ENCODE measurements around the gene SH3PXD2B. TPM values are rescaled to one million over a fixed set of nuclear protein-coding genes. Genes with fewer than 3 reads are reported as not detected.
"Not testable (repeated sequence)": the region's sequence is repeated elsewhere in the genome, so short reads cannot be mapped to it uniquely, and the experiment has no call there.

The SH3PXD2B gene
- total and polyA plus RNA-seq, 5 donors from 2014 or later: 0.10 TPM; not detected in 4

DNA sequence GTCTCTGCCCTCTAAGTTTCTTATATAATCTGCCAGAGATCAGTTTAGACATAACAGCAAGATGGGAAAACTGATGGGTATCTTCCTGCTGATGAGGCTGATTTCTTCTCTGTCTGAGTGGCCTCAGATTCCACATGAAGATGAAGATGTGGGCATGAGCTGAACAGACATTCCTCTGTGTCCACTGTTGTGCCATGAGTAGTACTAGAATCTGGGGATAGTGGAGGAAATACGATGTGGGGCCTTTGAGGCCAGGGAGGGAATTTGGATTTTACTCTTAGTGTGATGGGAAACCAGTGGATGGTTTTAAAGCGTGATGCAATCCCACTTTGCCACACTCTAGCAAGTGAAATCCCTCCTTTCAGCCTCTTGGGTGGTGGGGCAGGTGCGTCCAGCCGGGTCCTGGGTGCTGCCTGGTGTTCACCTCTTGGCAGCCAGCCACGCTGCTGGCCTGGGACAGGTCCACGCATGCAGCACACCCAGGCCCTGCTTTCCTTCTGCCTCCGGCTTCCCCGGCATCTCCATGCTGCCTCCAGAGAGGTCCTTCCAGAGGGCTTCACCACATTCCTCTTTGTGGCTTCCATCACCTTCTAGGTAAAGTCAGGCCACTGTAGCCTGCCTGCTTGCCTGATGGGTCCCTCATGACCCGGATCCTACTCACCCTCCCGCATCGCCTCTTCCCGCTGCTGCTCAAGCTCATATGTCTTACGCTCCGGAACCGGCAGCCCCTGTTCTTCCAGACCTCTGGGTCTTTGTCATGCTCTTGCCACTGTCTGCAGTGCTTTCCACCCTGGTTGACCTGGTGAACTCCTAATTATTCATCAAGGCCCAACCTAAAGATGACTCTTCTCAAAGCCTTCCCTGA, 28.1 kb upstream of the SH3PXD2B start:
- Mint-ChIP-seq H3K4me3 (no peak overlapping the region), H3K27ac (no peak overlapping the region), H3K4me1 (no peaks in the 10 kb centered on the region), H3K36me3 (no peaks in the 10 kb centered on the region), H3K9me3 (peaks cover 0 to 2% (median 0%) of the 10 kb centered on the region in 7 donors), H3K27me3 (peaks cover 5% of the 10 kb centered on the region)
- H3K27me3 ChIP-seq (ENCODE audit: control insufficient read depth, insufficient read depth, low read length): no peaks in the 10 kb centered on the region
- ATAC-seq (ENCODE audit: low read depth in 2 of 2): no peak
- H3K9me3 ChIP-seq (ENCODE audit: control insufficient read depth in 2 of 2, low read length in 2 of 2): no peaks in the 10 kb centered on the region
- H3K27ac ChIP-seq (ENCODE audit: insufficient read depth, low read length, poor library complexity, severe bottlenecking): no peak overlapping the region
- no peaks in the 10 kb centered on the region for H3K36me3 ChIP-seq (ENCODE audit: control insufficient read depth, insufficient read depth, low read length)
- no peak for DNase-seq
- H3K4me3 ChIP-seq (ENCODE audit: low read depth, low read length): no peak overlapping the region
- H3K4me1 ChIP-seq (ENCODE audit: control insufficient read depth, insufficient read depth, low read length, poor library complexity, severe bottlenecking): no peaks in the 10 kb centered on the region

DNA sequence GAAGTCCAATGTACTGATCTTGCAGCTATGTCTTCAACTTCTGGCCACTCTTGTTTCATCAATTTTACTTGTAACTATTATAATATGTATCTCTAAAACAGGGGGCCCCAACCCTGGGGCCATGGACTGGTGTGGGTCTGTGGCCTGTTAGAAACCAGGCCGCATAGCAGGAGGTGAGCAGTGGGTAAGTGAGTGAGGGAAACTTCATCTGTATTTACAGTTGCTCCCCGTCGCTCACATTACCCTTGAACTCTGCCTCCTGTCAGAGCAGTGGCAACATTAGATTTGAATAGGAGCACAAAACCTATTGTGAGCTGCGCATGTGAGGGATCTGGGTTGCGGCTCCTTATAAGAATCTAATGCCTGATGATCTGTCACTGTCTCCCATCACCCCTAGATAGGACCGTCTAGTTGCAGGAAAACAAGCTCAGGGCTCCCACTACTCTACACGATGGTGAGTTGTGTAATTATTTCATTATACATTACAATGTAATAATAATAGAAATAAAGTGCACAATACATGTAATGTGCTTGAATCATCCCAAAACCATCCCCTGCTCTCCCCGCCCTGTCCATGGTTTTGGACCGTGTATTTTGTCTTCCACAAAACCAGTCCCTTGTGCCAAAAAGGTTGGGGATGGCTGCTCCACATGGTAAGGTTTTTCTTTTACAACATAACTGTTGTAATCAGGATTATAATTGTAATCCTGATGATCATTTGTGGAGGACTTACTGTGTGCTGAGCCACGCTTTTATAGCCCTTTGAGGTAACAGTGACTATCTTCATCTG, 26.9 kb upstream of the SH3PXD2B start:
- Mint-ChIP-seq H3K4me3 (no peak overlapping the region), H3K27ac (no peak overlapping the region), H3K36me3 (no peaks in the 10 kb centered on the region), H3K4me1 (no peaks in the 10 kb centered on the region), H3K27me3 (peaks cover 5% of the 10 kb centered on the region), H3K9me3 (peaks cover 0 to 2% (median 0%) of the 10 kb centered on the region in 7 donors)
- Histone ChIP-seq H3K27me3 (ENCODE audit: control insufficient read depth, insufficient read depth, low read length) (no peaks in the 10 kb centered on the region), H3K4me3 (ENCODE audit: low read depth, low read length) (no peak overlapping the region), H3K4me1 (ENCODE audit: control insufficient read depth, insufficient read depth, low read length, poor library complexity, severe bottlenecking) (no peaks in the 10 kb centered on the region), H3K9me3 (ENCODE audit: control insufficient read depth in 2 of 2, low read length in 2 of 2) (no peaks in the 10 kb centered on the region), H3K36me3 (ENCODE audit: control insufficient read depth, insufficient read depth, low read length) (no peaks in the 10 kb centered on the region), H3K27ac (ENCODE audit: insufficient read depth, low read length, poor library complexity, severe bottlenecking) (no peak overlapping the region)
- ATAC-seq (ENCODE audit: low read depth in 2 of 2) (no peak), DNase-seq (no peak)

DNA sequence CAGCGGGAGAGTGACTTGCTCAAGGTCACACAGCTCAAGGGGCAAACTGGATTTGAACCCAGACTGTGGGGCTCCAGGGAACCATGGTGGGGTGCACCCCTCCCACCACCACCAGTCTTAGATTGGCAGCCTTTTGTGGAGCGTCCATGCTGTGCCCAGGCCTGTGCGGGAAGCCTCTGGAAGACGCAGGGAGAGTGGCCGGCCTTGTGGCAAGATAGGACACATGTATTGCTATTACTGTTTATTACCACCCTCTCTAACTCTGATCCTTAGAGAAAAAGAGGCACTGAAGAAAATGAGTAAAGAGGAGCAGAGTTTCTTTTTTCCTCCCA, 25.4 kb upstream of the SH3PXD2B start:
- no peaks in the 10 kb centered on the region for H3K36me3 ChIP-seq (ENCODE audit: control insufficient read depth, insufficient read depth, low read length)
- H3K27me3 ChIP-seq (ENCODE audit: control insufficient read depth, insufficient read depth, low read length): no peaks in the 10 kb centered on the region
- Mint-ChIP-seq H3K9me3 (peaks cover 0 to 2% (median 0%) of the 10 kb centered on the region in 7 donors), H3K27me3 (peaks cover 6% of the 10 kb centered on the region), H3K4me3 (no peak overlapping the region), H3K4me1 (no peaks in the 10 kb centered on the region), H3K36me3 (no peaks in the 10 kb centered on the region), H3K27ac (no peak overlapping the region)
- H3K27ac ChIP-seq (ENCODE audit: insufficient read depth, low read length, poor library complexity, severe bottlenecking): no peak overlapping the region
- no peak overlapping the region for H3K4me3 ChIP-seq (ENCODE audit: low read depth, low read length)
- ATAC-seq (ENCODE audit: low read depth in 2 of 2): no peak
- no peaks in the 10 kb centered on the region for H3K4me1 ChIP-seq (ENCODE audit: control insufficient read depth, insufficient read depth, low read length, poor library complexity, severe bottlenecking)
- H3K9me3 ChIP-seq (ENCODE audit: control insufficient read depth in 2 of 2, low read length in 2 of 2): no peaks in the 10 kb centered on the region
- no peak for DNase-seq

DNA sequence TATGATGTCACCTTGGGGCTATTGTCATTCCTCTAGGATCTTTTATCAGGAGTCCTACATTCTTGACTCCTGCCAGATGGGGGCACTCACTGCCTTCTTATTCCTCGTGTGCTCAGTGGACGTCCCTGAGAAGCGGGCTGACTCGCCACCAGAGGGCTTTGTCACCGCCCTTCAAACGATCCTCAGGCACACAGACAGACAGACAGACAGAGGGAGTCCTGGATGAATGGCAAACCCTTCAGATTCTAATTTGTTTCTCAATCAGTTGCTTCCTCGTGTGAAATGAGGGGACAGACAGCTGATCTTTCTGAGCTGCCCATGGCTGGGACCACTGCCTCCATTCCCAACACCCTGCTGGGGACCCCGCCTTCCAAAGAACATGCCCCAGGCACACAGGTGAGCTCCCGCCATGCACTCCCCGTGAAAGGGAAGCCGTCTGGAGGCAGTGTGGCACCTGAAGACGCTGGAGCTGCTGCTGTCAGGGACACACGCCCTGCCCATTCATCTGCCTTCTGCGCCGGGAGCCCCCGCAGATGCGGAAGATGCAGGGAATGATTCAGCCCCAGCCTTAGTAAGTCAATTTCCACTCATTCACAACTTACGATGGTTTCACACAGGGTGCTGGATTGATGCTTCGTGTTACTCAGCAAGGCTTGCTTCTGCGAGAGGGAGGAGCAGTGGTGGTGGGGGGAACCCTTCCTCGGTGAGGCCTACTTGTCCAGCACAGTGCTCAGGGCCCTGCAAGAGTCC, 24.9 kb upstream of the SH3PXD2B start:
- no peak overlapping the region for H3K27ac Mint-ChIP-seq
- H3K9me3 Mint-ChIP-seq: peaks cover 0 to 2% (median 0%) of the 10 kb centered on the region in 7 donors
- Histone ChIP-seq H3K36me3 (ENCODE audit: control insufficient read depth, insufficient read depth, low read length) (no peaks in the 10 kb centered on the region), H3K27ac (ENCODE audit: insufficient read depth, low read length, poor library complexity, severe bottlenecking) (no peak overlapping the region), H3K9me3 (ENCODE audit: control insufficient read depth in 2 of 2, low read length in 2 of 2) (no peaks in the 10 kb centered on the region), H3K4me1 (ENCODE audit: control insufficient read depth, insufficient read depth, low read length, poor library complexity, severe bottlenecking) (no peaks in the 10 kb centered on the region), H3K27me3 (ENCODE audit: control insufficient read depth, insufficient read depth, low read length) (no peaks in the 10 kb centered on the region), H3K4me3 (ENCODE audit: low read depth, low read length) (no peak overlapping the region)
- DNase-seq (peak in 2 of 3 donors; percentile 25 to 71), ATAC-seq (ENCODE audit: low read depth in 2 of 2) (peak in 1 of 2 donors; percentile 69)
- no peaks in the 10 kb centered on the region for H3K4me1 Mint-ChIP-seq
- H3K4me3 Mint-ChIP-seq: no peak overlapping the region
- peaks cover 11% of the 10 kb centered on the region for H3K27me3 Mint-ChIP-seq
- H3K36me3 Mint-ChIP-seq: no peaks in the 10 kb centered on the region

DNA sequence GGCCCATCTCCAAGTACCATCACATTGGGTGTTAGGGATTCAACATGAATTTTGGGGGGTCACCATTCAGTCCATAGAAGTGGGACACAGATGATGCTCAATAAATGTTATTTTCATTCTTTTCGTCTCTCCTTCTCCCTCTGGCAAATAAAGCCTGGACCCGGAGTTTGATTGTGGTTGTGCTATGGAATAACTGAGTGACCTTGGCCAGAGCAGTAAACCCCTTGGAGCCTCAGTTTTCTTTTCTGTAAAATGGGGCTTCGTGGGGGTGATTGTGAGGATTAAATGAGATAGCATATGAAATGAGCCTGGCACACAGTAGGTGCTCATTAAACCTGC, 24.3 kb upstream of the SH3PXD2B start:
- H3K9me3 ChIP-seq (ENCODE audit: control insufficient read depth in 2 of 2, low read length in 2 of 2); H3K4me3 ChIP-seq (ENCODE audit: low read depth, low read length); H3K4me3 Mint-ChIP-seq; DNase-seq; ATAC-seq (ENCODE audit: low read depth in 2 of 2); H3K9me3 Mint-ChIP-seq; H3K4me1 ChIP-seq (ENCODE audit: control insufficient read depth, insufficient read depth, low read length, poor library complexity, severe bottlenecking); H3K36me3 ChIP-seq (ENCODE audit: control insufficient read depth, insufficient read depth, low read length); H3K27ac ChIP-seq (ENCODE audit: insufficient read depth, low read length, poor library complexity, severe bottlenecking); H3K27ac Mint-ChIP-seq; H3K27me3 ChIP-seq (ENCODE audit: control insufficient read depth, insufficient read depth, low read length); H3K4me1 Mint-ChIP-seq; H3K36me3 Mint-ChIP-seq: not testable (repeated sequence)
- H3K27me3 Mint-ChIP-seq: peaks cover 13% of the 10 kb centered on the region

DNA sequence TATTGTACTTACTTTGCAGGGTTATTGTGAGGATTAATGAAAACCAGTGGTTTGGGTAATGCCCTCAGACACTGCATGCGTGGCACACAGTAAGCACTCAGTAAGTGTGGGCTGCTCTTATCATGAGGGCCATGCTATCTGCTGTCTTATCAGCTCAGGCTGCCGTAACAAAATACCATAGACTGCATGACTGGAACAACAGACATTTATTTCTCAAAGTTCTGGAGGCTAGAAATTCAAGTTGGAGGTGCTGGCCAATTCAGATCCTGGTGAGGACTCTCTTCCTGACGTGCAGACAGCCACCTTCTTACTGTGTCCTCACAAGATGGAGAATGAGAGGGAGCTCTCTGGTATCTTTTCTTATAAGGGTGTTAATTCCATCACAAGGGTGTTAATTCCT, 23.9 kb upstream of the SH3PXD2B start:
- ATAC-seq (ENCODE audit: low read depth in 2 of 2) (no peak), DNase-seq (no peak)
- H3K27me3 Mint-ChIP-seq: peaks cover 13% of the 10 kb centered on the region
- no peak overlapping the region for H3K4me3 ChIP-seq (ENCODE audit: low read depth, low read length)
- H3K4me1 ChIP-seq (ENCODE audit: control insufficient read depth, insufficient read depth, low read length, poor library complexity, severe bottlenecking): no peaks in the 10 kb centered on the region
- H3K4me1 Mint-ChIP-seq: no peaks in the 10 kb centered on the region
- peak overlapping the region in 1 of 4 donors; percentile 81 for H3K4me3 Mint-ChIP-seq
- no peaks in the 10 kb centered on the region for H3K36me3 Mint-ChIP-seq
- no peak overlapping the region for H3K27ac ChIP-seq (ENCODE audit: insufficient read depth, low read length, poor library complexity, severe bottlenecking)
- H3K9me3 Mint-ChIP-seq: peaks cover 0 to 2% (median 0%) of the 10 kb centered on the region in 7 donors
- no peak overlapping the region for H3K27ac Mint-ChIP-seq
- H3K36me3 ChIP-seq (ENCODE audit: control insufficient read depth, insufficient read depth, low read length): no peaks in the 10 kb centered on the region
- no peaks in the 10 kb centered on the region for H3K9me3 ChIP-seq (ENCODE audit: control insufficient read depth in 2 of 2, low read length in 2 of 2)
- no peaks in the 10 kb centered on the region for H3K27me3 ChIP-seq (ENCODE audit: control insufficient read depth, insufficient read depth, low read length)

DNA sequence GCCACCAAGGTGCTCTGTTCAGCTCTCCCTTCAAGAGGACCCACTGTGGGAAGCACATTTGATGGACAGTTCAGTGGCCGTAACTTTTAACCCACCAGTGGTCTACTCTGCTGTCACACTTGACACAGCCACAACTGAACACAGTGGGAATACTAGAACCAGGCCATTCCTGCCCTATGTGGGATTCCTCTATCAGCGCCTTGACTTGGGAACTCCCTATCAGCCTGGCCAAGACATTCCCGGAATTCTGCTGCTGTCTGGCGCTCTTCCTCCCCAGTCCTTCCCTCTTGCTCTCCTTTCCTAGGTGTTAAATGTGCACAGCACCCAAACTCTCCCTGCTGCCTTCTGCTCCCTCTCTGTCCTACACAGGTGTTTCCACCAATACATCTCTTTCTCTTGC, 23.1 kb upstream of the SH3PXD2B start:
- Histone ChIP-seq H3K27ac (ENCODE audit: insufficient read depth, low read length, poor library complexity, severe bottlenecking) (no peak overlapping the region), H3K4me1 (ENCODE audit: control insufficient read depth, insufficient read depth, low read length, poor library complexity, severe bottlenecking) (no peaks in the 10 kb centered on the region), H3K4me3 (ENCODE audit: low read depth, low read length) (no peak overlapping the region), H3K36me3 (ENCODE audit: control insufficient read depth, insufficient read depth, low read length) (no peaks in the 10 kb centered on the region), H3K27me3 (ENCODE audit: control insufficient read depth, insufficient read depth, low read length) (no peaks in the 10 kb centered on the region), H3K9me3 (ENCODE audit: control insufficient read depth in 2 of 2, low read length in 2 of 2) (no peaks in the 10 kb centered on the region)
- ATAC-seq (ENCODE audit: low read depth in 2 of 2): no peak
- no peaks in the 10 kb centered on the region for H3K36me3 Mint-ChIP-seq
- no peaks in the 10 kb centered on the region for H3K4me1 Mint-ChIP-seq
- no peak overlapping the region for H3K27ac Mint-ChIP-seq
- DNase-seq: no peak
- H3K9me3 Mint-ChIP-seq: peaks cover 0 to 2% (median 0%) of the 10 kb centered on the region in 7 donors
- H3K27me3 Mint-ChIP-seq: peaks cover 13% of the 10 kb centered on the region
- H3K4me3 Mint-ChIP-seq: no peak overlapping the region

Measured in CD4-positive, CD25-positive, alpha-beta regulatory T cell (primary cell).